Left kidney (tissue), 2 donors: ENCODE results near the gene ETFDH. TPM values are rescaled to one million over a fixed set of nuclear protein-coding genes. Genes with fewer than 3 reads are reported as not detected.
A peak's percentile ranks its signal among the peaks of the same experiment; 100 is the strongest.
"Not testable (repeated sequence)": the region's sequence is repeated elsewhere in the genome, so short reads cannot be mapped to it uniquely, and the experiment has no call there.

ENCODE experiments used
- DNase-seq: peaks from one replicate; pipeline ENCODE4 v3.0.0-alpha.2; 2013
- polyA plus RNA-seq: library from polyadenylated mRNA; unstranded; fragments of 120-200 nt; gene quantifications from one replicate; pipeline ENCODE4 v1.2.1, GENCODE V29; 2013; ENCODE audit not compliant: insufficient read length

ETFDH gene
- polyA plus RNA-seq, 1 donor, result 37.9 TPM

DNA sequence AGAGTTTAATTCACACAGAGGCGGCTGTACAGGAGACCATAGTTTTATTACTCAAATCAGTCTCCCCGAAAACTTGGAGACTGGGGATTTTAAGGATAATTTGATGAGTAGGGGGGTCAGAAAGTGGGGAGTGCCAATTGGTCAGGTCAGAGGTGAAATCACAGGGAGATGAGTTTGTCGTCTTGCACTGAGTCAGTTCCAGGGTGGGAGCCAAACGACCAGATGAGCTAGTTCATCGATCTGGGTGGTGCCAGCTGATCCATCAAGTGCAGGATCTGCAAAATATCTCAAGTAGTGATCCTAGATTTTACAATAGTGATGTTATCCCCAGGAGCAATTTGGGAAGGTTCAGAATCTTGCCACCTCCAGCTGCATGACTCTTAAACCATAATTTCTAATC, 4.0 kb downstream of the ETFDH start:
- DNase-seq, result no peak

- DNase-seq, result no peak
These were observed 6.7 kb downstream of the ETFDH start for GRCh38 chr4:158678767-158679166.

DNA sequence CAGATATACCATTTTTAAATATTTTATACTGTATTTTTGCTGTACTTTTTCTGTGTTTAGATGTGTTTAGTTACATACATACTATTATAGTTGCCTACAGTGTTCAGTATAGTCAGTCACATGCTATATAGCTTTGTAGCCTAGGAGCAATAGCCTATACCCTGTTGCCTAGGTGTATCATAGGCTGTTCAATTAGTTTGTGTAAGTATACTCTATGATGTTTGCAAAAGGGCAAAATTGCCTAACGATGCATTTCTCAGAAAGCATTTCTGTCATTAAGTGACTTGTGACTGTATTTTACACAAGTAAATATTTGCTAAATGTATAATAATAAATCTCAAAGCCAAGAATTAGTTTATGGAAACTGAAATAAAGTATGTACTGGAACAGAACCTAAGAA, 9.5 kb downstream of the ETFDH start:
- DNase-seq, result no peak

GRCh38 chr4:158682066-158682465, 10.0 kb downstream of the ETFDH start:
- no peak for DNase-seq

- no peak for DNase-seq
These were observed 16.7 kb downstream of the ETFDH start for GRCh38 chr4:158688813-158689212.

GRCh38 chr4:158704274-158704673, 32.2 kb downstream of the ETFDH start:
- DNase-seq, result no peak

DNA sequence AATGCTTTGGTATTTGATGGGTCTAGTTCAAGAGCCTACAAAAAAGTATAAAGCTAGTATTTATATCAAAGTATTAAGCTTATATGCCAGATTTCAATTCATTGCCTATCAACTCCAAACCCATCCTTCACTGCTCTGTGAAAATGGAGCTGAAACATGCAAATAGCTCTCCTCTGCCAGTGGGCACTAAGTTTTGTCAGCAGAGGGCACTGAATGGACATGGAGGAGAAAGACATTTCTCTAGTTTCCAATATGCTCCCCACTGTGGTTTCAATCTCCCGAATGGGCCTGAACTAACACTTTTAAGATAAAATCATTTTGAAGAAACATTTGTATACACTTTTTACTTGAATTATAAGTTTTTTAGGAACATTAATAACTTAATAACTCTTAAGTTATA, 38.7 kb downstream of the ETFDH start:
- DNase-seq, result no peak

- not testable (repeated sequence) for DNase-seq
These were observed 40.5 kb downstream of the ETFDH start for GRCh38 chr4:158712622-158713021.

DNA sequence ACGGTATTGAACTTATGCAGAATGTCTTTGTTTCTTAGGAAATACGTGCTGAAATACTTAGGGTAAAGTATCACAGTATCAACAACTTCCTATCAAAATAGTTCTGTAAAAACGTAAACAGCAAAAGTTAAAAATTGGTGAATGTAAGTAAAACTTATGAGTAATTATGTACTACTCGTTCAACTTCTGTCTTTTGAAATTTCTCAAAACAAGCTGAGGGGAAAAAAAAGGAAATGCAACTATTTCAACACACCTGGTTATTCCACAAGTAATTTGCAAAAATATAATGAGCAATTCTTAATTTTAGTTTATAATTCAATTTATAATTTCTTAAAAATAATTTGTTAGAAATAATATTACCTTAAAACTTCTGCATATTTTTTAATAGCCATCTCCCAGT, 42.8 kb downstream of the ETFDH start:
- DNase-seq, result no peak

DNA sequence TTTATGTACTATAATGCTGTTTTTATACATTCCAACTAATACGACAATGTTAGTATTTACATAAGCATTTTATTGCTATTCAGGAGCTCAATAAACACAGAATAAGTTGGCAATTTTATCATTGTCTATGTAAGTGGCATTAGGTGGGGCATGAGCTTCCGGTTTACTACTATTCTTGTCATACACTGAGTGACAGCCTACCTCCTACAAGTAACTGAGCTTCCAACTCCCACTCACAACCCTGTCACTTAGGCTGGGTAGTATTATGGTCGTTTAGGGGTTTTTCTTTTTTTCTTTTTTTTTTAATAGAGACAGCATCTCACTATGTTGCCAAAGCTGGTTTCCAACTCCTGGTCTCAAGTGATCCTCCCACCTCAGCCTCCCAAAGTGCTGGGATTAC, 43.7 kb downstream of the ETFDH start:
- DNase-seq, result no peak

GRCh38 chr4:158721680-158722079, 49.6 kb downstream of the ETFDH start:
- DNase-seq, result no peak

DNA sequence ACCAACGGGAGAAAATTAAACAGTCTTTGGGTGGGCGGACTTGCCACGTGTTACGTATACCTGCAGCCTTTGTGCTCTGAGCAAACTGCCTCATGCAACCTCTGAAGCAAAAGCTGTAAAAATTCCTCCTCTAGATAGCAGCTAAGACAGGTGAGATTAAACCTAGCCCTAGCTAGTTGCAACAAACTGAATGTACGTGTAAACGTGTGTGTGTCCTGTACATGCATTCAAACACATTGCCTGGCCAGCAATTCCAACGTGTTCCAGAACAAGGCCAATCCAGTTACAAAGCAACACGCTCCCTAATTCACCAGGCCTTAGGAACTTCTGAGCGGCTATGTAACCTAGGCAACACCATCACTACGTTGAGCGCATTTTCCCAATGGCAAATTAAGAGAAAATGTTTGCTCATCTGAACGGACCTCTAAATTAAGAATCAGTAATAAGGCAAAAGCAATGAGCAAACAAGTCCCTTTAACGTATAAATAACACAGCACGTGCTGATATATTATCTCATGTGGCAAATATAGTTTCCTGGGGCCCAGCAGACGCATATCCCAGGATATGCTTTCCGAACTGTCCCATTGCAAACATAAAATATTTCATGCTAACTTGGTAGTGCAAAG, 50.3 kb downstream of the ETFDH start:
- peak; percentile 42 for DNase-seq

- DNase-seq, result peak; percentile 83
These were observed 51.1 kb downstream of the ETFDH start, which contains the start of gene PPID for GRCh38 chr4:158722917-158723793. PPID (minus strand) TSS chr4:158723396; CDS start chr4:158723288, 108 bp downstream.

DNA sequence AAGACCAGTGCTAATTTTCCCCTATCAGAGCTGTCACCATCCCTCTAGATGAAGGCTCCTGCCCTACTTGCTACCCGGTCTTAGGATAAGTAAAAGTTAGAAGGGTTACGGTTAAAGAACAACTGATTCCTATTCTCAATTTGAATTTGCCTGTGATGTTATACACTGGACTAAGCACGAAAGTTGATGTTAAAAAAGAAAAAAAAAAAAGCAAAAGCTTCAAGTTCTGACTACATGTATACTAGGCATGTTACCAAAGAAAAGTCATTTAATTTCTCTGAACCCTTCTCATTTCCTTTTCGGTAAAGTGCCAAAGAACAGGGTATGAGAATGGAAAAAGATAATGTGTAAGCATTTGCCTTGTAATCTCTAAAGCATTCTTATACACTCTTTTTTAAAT, 52.5 kb downstream of the ETFDH start:
- DNase-seq, result no peak

- DNase-seq, result no peak
These were observed 54.5 kb downstream of the ETFDH start for GRCh38 chr4:158726633-158727032.

DNA sequence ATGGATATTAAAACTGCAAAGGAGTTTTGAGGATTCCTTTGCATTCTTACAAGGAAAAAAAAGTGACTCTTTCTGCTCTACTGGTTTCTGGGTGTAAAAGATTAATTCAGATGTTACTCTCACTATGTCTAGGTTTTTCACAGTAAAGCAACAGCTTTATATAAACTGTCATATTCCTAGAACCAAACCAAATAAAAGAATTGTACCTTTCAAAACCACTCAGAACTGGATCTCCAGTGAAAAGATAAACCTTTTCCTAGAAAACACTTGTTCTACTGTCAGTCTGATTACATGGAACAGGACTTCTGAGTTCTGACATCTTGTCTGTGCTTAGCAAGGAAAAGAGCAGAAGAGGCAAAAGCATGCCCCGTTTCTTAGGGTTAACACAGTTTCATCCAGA, 56.1 kb downstream of the ETFDH start:
- no peak for DNase-seq

- peak; percentile 50 for DNase-seq
These were observed 57.8 kb downstream of the ETFDH start for GRCh38 chr4:158729716-158730559.

- no peak for DNase-seq
These were observed 66.8 kb downstream of the ETFDH start for GRCh38 chr4:158738866-158739265.

- no peak for DNase-seq
These were observed 67.5 kb downstream of the ETFDH start for GRCh38 chr4:158739600-158739999.

DNA sequence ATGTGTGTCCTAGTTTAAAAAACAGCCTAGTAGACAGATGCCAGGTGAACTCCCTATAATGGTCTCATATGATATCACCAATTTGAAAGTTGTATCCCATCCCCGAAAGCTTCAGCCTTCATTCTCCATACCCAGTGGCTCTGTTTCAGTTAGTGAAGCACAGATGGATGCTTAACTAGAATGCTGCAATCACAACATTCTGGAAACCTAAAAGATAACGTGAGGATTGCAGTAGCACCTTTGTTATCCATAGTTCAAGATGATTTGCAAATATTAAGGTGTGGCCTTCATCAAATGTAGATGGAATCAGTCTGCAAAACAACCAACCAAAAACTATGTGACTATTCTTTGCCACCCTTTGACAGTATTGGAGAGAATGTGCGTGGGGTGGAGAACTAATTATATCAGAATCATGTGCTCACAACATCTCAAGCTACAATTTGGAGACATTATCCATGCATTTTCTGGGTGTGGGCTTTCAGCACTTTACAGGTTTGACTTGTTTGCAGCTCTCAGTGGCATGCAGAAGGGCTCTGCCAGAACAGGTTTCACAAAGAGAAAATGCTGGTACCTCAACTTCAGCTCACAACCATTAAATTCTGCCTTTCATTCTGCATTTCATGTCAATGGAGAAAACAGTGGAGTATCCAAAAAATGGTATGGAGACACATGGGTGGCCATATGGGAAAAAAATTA, 69.4 kb downstream of the ETFDH start:
- no peak for DNase-seq

DNA sequence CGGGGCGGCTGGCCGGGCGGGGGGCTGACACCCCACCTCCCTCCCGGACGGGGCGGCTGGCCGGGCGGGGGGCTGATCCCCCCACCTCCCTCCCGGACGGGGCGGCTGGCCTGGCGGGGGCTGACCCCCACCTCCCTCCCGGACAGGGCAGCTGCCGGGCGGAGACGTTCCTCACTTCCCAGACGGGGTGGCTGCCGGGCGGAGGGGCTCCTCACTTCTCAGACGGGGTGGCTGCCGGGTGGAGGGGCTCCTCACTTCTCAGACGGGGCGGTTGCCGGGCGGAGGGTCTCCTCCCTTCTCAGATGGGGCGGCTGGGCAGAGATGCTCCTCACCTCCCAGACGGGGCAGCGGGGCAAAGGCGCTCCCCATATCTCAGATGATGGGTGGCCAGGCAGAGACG, 74.4 kb downstream of the ETFDH start:
- not testable (repeated sequence) for DNase-seq

DNA sequence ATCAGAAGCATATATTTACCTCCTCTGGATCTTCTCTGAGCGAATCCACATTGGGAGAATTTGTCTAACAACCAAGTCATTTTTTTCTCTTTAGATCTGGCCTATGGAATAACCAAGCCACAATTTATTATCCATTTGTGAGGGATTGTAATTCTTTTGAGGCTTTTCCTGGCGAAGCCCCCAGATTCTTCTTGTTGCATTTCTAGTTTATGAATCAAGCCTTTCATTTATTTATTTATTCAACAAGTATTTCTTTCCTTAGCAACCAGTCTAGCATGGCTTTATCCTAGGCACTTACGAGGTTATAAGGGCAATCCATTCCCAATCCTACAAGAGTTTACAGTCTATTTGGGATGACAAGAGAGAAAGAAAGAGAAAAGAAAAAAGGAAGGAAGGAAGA, 78.3 kb downstream of the ETFDH start:
- DNase-seq, result no peak
